Epithelial cell of esophagus (primary cell): ENCODE data around the gene ATP8B4.
"Not testable (repeated sequence)": the region's sequence is repeated elsewhere in the genome, so short reads cannot be mapped to it uniquely, and the experiment has no call there.

ENCODE experiments used
- DNase-seq: peaks from one replicate; pipeline ENCODE4 v3.0.0; 2010; ENCODE audit warnings: low read depth
- H3K4me3 ChIP-seq: 2 replicates; pipeline ENCODE4 v1.5.1; 2011; ENCODE audit warnings: mild to moderate bottlenecking, low read length, control low read depth
- CTCF ChIP-seq: IDR thresholded peaks from 2 replicates; pipeline ENCODE4 v1.5.1; 2011; ENCODE audit warnings: low read depth, mild to moderate bottlenecking, low read length, control low read depth, inconsistent platforms; ENCODE audit not compliant: insufficient read depth; ENCODE audit errors: missing control alignments

ATP8B4 gene

GRCh38 chr15:49964061-49964460 lies 155.0 kb downstream of the ATP8B4 start:
- no peak for DNase-seq
- TF ChIP-seq CTCF, result no peak
- H3K4me3 ChIP-seq, result no peak overlapping the region

- not testable (repeated sequence) for DNase-seq, H3K4me3 ChIP-seq
Measured at GRCh38 chr15:49963033-49963772, 155.8 kb downstream of the ATP8B4 start.

GRCh38 chr15:49962044-49962602 lies 156.9 kb downstream of the ATP8B4 start:
- no peak overlapping the region for H3K4me3 ChIP-seq
- no peak for DNase-seq
- no peak for TF ChIP-seq CTCF

- no peak overlapping the region for H3K4me3 ChIP-seq
- no peak for DNase-seq
- TF ChIP-seq CTCF, result no peak
Measured at GRCh38 chr15:49953421-49953820, 165.6 kb downstream of the ATP8B4 start.

- H3K4me3 ChIP-seq, result no peak overlapping the region
- DNase-seq, result peak; percentile 4
Measured at GRCh38 chr15:49946681-49947080, 172.4 kb downstream of the ATP8B4 start.

GRCh38 chr15:49934487-49934886 lies 184.5 kb downstream of the ATP8B4 start:
- no peak for TF ChIP-seq CTCF
- no peak overlapping the region for H3K4me3 ChIP-seq
- no peak for DNase-seq

More at GRCh38 chr15:49946681-49947080, 172.4 kb downstream of the ATP8B4 start:
- no peak for TF ChIP-seq CTCF

- no peak for DNase-seq
- H3K4me3 ChIP-seq, result no peak overlapping the region
- TF ChIP-seq CTCF, result no peak
Measured at GRCh38 chr15:49927189-49927861, 191.7 kb downstream of the ATP8B4 start.
